ENCODE results near the gene DTNB. TPM values are rescaled to one million over a fixed set of nuclear protein-coding genes. Genes with fewer than 3 reads are reported as not detected.

Gene DTNB
- total and polyA plus RNA-seq, 2 experiments from 2014 or later: 31.3 to 33.4 TPM

DNA sequence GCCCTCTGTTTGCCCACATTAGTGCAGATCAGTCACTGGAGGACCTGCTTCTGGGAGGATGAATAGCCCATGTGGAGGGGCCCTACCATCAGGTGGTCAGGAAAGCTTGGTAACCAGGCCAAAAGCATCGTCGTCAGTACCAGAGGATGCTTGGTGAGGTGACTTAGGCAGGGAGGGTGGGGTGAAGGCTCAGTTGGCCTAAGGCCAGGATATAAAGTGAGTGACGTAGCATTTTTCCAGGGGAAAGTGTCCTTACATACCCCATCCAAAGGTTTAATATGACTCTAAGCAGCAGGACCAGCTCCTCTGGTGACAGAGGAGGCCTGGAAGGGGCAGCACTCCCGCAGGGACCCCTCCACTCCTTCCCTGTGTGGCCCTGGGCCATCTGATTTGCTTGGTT lies 303.9 kb downstream of the DTNB start:
- Histone ChIP-seq H3K36me3 (no peaks in the 10 kb centered on the region), H3K27ac (no peak overlapping the region), H3K9me3 (ENCODE audit: low read depth) (no peaks in the 10 kb centered on the region), H3K4me3 (no peak overlapping the region), H3K4me1 (ENCODE audit: low read depth) (no peaks in the 10 kb centered on the region), H3K27me3 (no peaks in the 10 kb centered on the region)
- no peak for DNase-seq (ENCODE audit: low read depth in 1 of 2, low spot score in 1 of 2)
- TF ChIP-seq, protein P1, sequence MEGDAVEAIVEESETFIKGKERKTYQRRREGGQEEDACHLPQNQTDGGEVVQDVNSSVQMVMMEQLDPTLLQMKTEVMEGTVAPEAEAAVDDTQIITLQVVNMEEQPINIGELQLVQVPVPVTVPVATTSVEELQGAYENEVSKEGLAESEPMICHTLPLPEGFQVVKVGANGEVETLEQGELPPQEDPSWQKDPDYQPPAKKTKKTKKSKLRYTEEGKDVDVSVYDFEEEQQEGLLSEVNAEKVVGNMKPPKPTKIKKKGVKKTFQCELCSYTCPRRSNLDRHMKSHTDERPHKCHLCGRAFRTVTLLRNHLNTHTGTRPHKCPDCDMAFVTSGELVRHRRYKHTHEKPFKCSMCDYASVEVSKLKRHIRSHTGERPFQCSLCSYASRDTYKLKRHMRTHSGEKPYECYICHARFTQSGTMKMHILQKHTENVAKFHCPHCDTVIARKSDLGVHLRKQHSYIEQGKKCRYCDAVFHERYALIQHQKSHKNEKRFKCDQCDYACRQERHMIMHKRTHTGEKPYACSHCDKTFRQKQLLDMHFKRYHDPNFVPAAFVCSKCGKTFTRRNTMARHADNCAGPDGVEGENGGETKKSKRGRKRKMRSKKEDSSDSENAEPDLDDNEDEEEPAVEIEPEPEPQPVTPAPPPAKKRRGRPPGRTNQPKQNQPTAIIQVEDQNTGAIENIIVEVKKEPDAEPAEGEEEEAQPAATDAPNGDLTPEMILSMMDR (IDR thresholded peaks at IDR 0.05; ENCODE audit: low read depth, low read length): no peak

DNA sequence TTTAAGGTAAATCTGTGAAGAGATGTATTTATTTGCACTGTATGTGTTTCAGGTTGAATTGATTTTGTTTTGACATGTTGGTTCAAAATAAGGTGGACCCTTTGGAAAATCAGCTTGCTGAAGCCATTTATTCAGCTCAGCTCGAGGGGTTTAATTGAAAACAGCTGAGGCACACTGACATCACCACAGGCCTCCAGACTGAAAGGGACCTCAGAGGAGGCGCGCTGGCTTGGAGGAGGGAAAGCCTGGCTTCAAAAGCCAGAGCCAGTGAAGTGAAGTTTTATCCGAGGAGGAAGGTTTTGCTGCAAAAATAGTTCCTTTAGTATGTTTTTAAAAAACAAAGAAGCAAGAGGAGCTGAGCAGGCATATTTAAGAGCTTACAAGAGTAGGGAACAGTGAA lies 304.7 kb downstream of the DTNB start:
- Histone ChIP-seq H3K27ac (no peak overlapping the region), H3K36me3 (no peaks in the 10 kb centered on the region), H3K4me1 (ENCODE audit: low read depth) (no peaks in the 10 kb centered on the region), H3K4me3 (no peak overlapping the region), H3K9me3 (ENCODE audit: low read depth) (no peaks in the 10 kb centered on the region), H3K27me3 (no peaks in the 10 kb centered on the region)
- TF ChIP-seq, protein P1 (IDR thresholded peaks at IDR 0.05; ENCODE audit: low read depth, low read length): no peak
- DNase-seq (ENCODE audit: low read depth in 1 of 2, low spot score in 1 of 2): no peak

DNA sequence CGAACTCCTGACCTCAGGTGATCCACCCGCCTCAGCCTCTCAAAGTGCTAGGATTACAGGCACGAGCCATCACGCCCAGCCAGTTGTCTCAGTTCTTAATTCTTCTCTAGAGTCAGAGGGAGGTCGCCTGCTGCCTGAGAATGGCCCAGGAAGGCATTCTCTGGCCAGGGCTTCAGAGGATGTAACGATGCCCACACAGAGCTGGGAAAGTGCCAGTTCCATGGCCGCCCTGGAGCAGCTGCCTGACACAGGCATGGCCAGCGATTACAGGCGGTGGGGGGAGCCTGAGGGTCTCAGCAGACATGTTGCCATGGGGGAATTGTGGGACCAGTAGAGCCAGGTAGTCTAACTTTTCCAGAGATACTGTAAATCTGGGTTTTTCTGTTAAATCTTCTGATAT lies 306.1 kb downstream of the DTNB start:
- no peak for DNase-seq (ENCODE audit: low read depth in 1 of 2, low spot score in 1 of 2)
- no peaks in the 10 kb centered on the region for H3K36me3 ChIP-seq
- no peak overlapping the region for H3K27ac ChIP-seq
- H3K27me3 ChIP-seq: no peaks in the 10 kb centered on the region
- TF ChIP-seq, protein P1 (IDR thresholded peaks at IDR 0.05; ENCODE audit: low read depth, low read length): no peak
- H3K9me3 ChIP-seq (ENCODE audit: low read depth): no peaks in the 10 kb centered on the region
- H3K4me3 ChIP-seq: no peak overlapping the region
- no peaks in the 10 kb centered on the region for H3K4me1 ChIP-seq (ENCODE audit: low read depth)

GRCh38 chr2:25366629-25367028 lies 306.7 kb downstream of the DTNB start:
- no peaks in the 10 kb centered on the region for H3K36me3 ChIP-seq
- no peak for DNase-seq (ENCODE audit: low read depth in 1 of 2, low spot score in 1 of 2)
- H3K4me1 ChIP-seq (ENCODE audit: low read depth): no peaks in the 10 kb centered on the region
- H3K27me3 ChIP-seq: no peaks in the 10 kb centered on the region
- H3K27ac ChIP-seq: no peak overlapping the region
- H3K4me3 ChIP-seq: no peak overlapping the region
- TF ChIP-seq, protein P1 (IDR thresholded peaks at IDR 0.05; ENCODE audit: low read depth, low read length): no peak
- no peaks in the 10 kb centered on the region for H3K9me3 ChIP-seq (ENCODE audit: low read depth)

GRCh38 chr2:25365241-25365640 lies 308.1 kb downstream of the DTNB start:
- Histone ChIP-seq H3K9me3 (ENCODE audit: low read depth) (no peaks in the 10 kb centered on the region), H3K27me3 (peaks cover 3% of the 10 kb centered on the region), H3K4me3 (no peak overlapping the region), H3K4me1 (ENCODE audit: low read depth) (no peaks in the 10 kb centered on the region), H3K36me3 (no peaks in the 10 kb centered on the region), H3K27ac (no peak overlapping the region)
- no peak for DNase-seq (ENCODE audit: low read depth in 1 of 2, low spot score in 1 of 2)
- TF ChIP-seq, protein P1 (IDR thresholded peaks at IDR 0.05; ENCODE audit: low read depth, low read length): no peak

DNA sequence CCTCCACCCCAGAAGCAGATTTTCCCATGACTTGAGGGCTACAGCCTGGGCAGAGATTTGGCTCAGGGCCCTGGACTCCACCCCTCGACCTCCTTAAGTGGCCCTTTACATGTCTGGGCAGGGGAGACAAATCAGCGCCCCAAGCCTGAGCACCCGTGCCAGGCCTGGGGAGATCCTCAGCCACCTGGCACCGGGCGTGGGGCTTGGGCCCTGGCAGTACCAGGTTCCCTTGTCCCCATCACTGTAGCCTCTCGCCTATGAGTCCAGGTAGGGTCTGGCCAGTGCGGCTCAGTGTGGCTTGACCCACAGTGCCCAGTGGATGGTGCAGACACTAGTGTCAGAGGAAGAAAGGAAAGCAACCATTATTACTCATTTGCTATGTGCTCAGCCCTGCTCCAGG lies 309.6 kb downstream of the DTNB start:
- H3K27ac ChIP-seq: no peak overlapping the region
- no peaks in the 10 kb centered on the region for H3K9me3 ChIP-seq (ENCODE audit: low read depth)
- no peaks in the 10 kb centered on the region for H3K4me1 ChIP-seq (ENCODE audit: low read depth)
- no peaks in the 10 kb centered on the region for H3K36me3 ChIP-seq
- H3K4me3 ChIP-seq: no peak overlapping the region
- DNase-seq (ENCODE audit: low read depth in 1 of 2, low spot score in 1 of 2): no peak
- H3K27me3 ChIP-seq: peaks cover 3% of the 10 kb centered on the region
- TF ChIP-seq, protein P1 (IDR thresholded peaks at IDR 0.05; ENCODE audit: low read depth, low read length): no peak
